GM19397 (cell line): ENCODE results near the gene LRMDA.

Experiments used
- ATAC-seq: cut with Tn5 transposase; IDR thresholded peaks from one replicate; pipeline ENCODE4 v1.9.1; 2021; ENCODE audit warnings: mild to moderate bottlenecking, moderate library complexity; ENCODE audit not compliant: unreplicated experiment

The LRMDA gene

DNA sequence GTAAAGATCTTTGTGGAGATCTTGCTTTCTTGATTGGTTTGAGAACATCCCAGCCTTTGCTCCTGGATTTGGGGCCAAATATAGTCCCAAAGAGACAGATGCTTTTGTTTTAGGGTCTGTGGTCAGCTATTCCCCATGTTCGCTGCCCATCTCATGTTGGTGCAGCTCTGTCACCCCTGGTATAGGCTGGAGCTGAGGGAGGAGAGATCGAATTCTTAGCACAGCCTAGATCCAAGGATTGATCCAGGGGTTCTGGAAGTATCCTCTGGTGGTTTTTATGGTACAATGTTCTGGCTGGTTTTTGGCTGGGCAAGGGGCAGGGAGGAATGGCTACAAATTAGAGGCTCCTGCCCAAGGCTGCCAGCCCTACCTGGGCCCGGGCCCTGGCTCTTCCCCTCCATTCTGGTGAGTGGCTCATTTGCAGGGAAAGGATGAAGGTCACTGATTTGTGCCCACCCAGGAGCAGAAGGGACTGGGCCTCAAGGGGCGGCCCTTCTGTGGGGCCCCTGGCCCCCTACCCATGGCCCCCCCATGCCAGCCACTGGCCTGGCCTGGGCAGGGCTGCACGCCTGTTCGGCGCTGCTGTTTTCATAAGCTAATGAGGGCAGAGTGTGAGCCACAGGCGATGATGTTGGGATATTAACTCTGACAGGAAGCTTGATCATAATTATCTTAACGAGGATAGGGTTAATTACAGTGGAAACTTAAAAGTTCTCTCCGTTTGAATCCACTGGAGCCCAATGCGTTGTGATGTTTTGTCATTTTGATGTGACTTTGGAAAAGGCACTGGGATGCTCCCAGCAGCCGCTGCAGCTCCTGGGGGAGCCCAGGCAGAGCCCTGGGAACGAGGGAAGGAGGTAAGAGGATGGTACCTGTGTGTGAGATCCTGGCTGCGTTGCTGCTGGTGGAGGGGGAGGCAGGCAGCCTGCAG, 600.6 kb downstream of the LRMDA start:
- ATAC-seq, result no peak

DNA sequence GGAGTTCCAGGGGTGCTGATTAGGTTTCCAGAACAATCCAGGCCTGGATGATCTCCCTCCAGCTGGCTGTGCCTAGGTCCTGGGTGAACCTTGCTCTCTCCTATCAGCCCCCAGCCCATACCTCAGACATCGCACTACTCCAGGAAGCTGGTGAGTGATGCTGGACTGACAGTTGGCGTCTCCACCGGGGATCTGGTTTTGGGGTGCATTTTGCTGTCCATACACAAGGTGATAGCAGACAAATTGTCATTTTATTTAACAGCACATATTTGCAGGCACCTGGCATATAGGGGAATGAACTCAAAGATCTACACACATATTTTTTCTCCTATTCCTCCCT, 601.2 kb downstream of the LRMDA start:
- no peak for ATAC-seq

DNA sequence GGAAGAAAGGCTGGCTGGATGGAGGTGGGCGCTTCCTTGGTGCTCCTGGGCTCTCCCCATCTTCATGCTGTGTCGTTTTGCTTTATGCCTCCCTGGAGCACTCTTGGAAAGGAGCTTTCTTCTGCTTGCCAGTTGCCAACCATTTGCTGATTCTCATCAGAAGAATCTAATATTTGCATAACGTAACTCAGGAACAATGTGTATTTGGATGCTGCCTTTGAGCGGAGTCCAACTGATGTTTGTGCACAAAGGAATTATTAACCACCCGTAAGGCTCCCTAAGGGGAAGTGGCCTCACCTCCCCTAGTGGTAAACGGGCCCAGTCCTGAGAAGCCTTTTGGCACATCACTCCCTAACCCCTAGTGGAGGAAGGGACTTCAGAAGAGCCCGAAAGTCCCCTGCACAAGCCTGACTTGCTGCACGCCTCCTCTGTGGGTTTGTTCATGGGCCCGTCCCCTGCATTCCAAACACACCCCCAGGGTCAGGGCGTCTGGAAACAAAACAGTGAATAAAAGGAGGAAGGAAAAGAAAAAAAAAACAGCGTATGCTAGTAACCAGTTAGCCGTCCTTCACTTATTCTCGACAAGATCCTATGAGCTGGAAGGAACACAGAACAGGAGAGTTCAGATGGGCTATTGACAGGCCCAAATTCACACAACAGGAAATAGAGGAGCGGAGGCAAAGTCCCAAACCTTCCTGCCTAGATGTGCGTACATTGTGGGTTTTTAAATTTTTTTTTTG, 602.2 kb downstream of the LRMDA start:
- ATAC-seq, result no peak

DNA sequence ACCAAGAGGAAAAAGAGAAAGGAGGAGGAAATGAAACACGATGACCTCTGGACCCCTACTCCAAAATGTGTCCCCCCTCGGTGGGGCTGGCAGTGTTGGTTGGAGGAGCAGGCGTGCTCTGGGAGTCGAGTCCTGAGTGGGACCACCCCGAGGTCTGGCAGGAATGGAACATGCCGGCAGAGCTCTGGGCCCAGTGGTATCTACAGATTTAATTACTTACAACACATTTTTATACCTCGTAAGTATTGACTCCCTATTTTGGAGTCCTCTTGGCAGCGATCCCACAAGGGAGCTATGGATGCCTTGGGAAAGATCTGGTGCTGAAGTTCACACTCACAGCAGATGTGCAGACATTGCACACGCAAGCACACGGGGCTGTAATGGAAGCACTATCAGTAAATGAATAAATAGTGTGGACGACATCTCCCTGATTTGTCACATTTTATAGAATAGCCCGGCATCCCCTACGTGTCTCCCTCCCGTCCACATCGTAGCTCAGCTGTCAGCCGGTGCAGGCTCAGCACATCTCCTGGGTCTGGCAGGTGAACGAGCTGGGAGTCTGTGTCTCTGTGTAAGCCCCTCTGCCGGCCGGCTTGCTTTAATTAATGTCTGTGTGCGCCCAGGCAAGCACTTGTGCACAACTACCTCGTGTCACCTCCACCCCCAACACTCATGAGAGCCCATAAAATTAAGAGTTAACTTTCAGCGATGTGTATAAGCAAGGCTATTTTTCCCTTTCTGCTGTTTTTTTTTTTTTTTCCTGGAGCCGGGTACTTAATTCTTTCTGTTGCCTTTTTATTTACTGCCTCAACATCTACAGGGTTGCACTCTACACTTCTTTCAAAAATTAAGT, 603.2 kb downstream of the LRMDA start:
- no peak for ATAC-seq

DNA sequence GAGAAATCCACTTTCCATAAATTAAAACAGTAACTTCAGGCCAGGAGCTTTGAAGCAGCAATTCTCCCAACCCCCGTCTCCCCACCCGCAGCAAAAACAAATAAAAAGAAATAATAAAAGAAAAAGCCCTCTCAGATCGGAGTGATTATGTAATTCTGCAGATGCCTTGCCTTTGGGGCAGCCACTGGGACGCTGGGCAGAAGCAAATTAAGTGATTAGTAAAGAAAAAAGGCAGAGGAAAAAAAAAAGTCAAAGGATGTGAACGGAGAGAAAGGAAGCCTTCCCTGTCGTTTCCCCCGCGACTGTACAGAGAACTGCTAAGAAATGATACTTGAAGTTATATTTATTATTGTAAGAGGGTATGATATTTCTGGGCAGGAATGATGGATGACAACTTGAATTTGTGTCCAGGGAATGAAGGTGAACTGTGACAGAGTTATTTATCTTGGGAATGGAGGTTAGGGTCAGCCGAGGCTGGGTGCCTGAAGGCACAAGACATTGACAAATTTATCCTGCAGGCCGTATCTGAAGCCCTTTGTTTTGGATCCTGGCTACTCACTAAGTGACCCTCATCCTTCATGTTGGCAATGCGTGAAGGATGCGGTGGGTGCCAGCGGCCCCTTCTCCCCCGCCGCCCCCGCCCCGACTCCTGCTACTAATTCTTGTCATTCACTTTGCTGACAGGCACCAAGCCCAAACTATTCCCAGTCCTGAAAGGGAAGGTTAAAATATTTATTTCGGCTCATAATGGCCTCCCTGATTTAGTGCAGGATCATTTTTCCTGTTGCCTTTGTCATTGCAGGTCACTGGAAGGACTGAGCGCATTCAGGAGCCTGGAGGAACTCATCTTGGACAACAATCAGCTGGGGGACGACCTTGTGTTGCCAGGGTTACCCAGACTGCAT, 604.0 kb downstream of the LRMDA start:
- ATAC-seq, result no peak

DNA sequence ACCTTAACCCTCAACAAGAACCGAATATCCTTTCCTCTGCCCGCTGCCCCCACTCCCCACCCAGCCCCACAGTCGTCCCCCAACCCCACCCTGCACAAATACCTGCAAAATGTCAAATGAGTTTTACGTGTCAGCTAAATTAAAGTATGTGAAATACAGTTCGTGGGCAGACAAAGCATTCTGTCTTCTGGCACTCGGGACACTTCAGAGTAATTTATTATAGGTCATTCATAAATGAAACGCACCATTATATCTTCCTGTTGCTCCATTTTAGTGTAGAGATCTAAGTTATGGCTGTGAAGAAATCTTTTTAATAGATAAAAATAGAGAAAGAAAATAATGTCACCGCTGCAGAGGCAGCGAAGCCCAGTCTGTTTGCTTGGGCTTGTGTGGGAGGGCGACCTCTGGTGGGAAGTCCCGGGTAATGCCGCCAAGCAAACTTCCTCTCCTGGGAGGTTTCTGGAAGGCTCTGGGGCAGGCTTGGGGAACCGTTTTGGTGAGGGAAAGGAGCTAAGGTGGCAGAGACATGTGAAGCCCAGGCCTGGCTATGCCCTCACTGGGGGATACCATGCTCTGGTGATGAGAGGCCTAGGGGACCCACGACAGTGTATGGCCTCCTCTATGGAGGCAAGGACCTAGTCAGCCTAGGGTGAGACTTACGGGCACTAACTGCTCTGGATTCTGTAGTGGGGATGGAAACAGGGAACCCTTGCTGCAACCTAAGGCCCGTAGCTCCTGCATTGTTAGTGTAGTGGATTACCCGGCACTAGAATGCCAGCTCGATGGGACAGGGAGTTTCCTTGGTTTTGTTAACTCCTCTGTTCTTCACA, 604.9 kb downstream of the LRMDA start:
- peak; percentile 59 for ATAC-seq

DNA sequence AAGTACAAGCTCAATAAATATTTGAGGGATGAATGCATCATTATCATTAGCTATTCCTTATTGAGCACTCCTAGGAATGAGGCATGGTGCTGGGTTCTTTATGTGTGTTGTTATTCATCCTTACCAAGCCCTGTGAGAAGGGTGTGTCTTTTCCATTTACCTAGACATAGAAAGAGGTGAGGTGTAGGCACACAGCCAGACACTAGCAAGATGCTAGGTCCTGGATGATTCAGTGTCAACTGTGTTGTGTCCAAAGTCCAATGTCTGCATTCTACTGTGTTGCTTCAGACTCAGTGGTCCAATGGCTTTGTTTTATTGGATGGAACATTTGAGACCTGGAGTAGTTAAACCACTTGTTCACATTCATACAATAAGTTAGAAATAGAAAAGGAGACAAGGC, 605.5 kb downstream of the LRMDA start:
- no peak for ATAC-seq

DNA sequence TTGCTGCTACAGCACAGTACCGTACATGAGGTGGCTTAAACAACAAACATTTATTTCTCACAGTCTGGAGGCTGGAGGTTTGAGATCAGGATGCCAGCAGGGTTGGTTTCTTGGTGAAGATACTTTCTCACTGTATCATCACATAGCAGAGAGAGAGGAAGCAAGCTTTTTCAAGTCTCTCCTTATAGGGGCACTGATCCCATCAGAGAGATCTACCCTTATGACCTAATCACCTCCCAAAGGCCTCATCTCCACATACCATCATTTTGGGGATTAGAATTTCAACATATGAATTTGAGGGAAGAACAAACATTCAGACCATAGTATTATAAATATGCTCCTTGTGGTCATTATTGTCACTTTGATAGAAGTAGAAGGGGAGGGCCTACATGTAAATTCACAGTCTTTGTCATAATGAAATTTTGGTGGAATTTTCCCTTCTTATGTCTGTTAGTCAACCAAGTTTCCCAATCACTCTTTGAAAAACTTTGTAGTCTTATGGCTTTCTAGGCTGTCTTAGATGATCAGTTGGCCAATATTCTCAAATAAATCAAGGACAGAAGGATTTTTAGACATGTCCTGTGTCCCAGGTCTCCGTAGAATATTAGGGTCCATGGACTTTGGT, 606.2 kb downstream of the LRMDA start:
- ATAC-seq, result no peak

DNA sequence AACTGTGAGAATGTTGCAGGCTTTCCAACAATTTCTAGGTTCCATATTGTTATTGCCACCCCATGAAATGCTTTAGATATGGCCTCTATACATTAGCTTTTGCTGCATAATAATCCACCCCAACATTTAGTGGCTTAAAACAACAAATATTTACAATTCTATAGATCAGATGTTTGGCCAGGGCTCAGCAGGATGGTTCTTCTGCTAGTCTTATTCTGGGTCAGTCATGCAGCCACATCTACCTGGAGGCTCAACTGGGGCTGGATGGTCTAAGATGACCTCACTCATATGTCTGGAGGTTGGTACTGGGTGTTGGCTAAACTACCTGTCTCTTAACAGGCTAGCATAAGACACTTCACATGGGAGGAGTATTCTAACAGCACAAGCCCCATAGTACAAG, 607.3 kb downstream of the LRMDA start:
- no peak for ATAC-seq

DNA sequence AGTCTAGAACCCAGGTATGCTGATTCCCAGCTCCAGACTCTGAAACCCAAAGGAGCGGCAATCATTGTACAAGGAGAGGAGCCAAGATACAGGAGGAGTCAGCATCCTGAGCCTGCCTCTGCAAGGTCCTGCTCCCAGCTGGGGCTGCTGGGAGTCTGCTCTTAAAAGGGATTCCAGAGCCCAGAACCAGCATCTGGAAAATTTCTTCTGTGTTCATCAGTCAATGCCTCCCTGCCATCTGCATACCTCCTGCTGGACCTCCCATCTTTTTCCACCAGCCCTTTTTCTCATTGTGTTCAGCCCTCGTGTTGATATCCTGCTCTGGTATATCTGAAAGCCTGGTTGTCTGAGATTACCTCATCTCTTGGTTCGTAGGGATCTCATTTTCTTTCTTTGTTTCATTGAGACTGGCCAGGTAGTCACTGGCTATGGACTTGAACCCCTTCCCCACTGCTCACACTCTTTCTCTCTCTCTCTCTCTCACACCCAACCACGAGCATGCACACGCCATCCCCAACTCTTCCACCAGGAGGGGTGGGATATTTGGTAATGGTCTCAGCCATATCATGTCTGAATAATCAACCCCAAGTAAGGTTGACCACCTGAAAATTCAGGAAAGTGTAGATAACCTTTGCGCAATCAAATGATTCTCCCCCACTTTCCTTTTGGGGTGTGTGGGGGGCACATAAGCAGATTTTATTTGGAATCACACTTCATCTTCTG, 608.8 kb downstream of the LRMDA start:
- no peak for ATAC-seq

DNA sequence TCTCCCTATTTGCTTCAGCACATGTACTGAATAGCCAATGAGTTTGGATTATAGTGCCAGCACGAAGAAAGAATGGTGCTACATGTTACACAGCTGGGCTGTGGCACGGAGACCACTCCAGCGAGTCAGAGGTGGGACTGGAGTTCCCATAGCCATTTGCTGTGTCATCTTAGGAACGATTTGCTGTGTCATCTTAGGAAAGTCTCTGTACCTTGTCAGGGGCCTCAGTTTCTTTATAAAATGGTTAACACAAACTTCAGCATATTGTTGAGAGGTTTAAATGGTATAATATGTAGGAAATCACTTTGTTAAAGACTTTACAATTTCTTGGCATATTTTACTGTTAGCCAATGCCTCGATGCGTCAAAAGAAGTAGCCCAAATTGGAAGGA, 609.4 kb downstream of the LRMDA start:
- ATAC-seq, result no peak

DNA sequence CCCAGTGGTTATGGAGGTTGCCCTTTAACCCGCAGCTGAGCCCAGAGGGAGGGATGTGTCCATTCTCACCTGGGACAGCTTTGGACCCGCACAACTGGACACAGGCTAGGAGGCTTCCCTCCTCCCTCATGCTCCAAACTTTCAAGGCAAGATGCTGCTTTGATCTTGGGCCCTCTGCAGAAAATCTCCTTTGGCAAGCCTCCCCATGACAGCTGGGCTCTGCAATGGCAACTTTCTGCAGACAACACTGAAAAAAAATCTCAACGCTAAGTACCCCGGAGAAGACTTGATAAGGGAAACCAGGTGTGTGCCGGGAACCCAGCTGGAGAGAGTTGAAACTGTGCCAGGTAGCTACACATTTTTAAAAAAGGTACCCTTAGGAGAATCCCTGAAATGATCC, 610.1 kb downstream of the LRMDA start:
- ATAC-seq, result no peak

DNA sequence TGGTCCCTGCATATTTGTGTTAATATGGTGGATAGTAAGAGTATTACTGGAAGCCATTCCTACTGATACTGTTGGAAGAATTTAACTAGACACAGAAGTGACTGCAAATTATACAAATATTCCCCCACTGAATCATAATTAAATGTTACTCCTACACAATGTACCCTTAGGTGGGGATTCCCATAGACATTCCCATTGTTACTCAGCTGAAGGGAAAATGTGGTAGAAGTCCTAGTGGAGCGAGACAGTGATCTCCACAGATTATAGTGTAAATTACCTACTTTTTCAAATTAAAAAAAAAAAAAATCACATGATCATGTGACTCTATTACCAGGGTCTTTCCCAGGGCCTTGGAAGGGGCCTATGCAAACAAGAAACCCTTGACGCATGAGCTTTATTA, 611.8 kb downstream of the LRMDA start:
- no peak for ATAC-seq

DNA sequence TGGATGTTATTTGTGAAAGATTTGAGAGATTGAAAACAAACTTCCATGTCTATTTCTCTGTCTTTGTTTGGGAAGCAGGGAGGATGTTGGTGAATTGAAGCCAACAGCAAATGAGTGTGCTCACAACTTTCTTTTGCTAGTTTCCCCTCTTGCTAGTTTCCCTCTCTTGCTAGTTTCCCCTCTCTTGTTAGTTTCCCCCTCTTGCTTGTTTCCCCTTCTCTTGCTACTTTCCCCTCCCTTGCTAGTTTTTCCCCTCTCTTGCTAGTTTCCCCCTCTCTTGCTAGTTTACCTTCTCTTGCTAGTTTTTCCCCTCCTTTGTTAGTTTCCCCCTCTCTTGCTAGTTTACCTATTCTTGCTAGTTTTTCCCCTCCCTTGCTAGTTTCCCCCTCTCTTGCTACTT, 613.3 kb downstream of the LRMDA start:
- no peak for ATAC-seq

DNA sequence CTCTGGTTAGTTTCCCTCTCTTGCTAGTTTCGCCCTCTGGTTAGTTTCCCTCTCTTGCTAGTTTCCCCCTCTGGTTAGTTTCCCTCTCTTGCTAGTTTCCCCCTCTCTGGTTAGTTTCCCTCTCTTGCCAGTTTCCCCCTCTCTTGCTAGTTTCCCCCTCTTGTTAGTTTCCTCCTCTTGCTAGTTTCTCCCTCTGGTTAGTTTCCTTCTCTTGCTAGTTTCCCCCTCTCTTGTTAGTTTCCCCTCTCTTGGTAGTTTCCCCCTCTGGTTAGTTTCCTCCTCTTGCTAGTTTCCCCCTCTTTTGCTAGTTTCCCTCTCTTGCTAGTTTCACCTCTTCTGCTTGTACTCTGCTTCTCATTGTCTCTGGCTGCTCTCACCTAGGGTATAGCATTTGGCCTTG, 613.8 kb downstream of the LRMDA start:
- ATAC-seq, result no peak

DNA sequence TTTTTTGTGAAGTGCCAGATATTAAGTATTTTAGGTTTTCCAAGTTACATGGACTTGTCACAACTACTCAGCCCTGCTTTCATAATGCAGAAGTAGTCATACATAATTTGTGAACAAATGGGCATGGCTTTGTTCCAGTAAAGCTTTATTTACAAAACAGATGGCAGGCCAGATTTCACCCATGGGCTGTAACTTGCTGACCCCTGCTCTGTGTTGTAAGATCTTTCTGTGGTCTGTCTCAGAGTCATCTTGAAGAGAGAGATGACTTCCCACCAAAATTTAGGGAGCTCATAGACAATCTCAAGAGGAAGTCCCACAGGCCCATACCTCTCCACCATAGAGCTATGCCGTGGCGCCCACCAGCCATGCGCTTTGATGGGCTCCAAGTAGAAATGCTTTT, 616.1 kb downstream of the LRMDA start:
- no peak for ATAC-seq

DNA sequence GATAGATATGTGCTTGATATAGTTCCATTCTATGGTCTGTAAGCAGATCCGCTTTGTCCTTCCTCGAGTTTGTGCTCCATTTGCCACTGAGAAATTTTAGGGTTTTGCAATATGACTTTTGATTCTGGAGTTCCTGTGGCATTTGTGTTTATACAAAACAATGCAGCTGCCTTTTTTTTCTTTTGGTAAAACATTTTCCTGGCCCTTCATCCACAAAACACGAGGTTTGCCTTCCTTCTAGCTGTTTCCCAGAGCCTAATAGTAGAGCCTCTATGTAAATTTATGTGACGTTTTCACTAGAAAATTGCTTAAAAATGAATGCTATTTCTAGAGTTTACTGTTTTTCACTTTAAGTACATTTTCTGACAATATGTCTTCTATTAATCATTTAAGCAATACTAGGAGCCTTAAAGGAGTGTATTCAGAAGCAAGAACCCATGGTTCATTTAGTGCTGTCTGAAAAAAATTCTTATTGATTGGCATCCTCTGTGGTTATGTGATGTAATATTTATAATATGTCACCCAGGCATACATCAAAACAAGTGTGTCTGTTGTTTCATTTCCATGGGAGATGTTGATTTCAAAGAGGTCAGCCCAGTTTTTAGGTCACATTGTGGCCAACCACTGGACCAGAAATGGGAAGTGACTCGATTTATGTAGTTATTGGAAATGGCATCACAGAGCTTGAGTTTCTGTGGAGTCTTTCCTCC, 618.3 kb downstream of the LRMDA start:
- no peak for ATAC-seq

DNA sequence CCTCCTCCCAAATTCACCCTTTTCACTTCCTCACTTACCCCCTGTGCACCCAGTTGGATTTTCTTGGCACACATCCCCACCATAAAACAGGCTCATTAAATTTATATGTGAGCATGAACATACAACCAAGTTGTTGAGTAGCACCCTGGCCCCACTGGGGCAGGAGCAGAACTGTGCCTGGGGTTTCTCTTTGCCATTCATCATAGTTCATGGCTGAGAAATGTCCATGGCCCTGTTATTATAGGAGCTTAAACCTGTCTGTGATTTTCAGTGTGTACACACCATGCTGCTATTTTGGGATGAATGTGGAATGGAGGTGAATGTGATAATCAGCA, 618.8 kb downstream of the LRMDA start:
- ATAC-seq, result no peak
